PFSK-1 (cell line): ENCODE results near the gene PMM1.

Experiments used
- FOXP2 ChIP-seq: optimal IDR thresholded peaks from 2 replicates; pipeline ENCODE3; 2011; ENCODE audit warnings: borderline replicate concordance, control low read depth, inconsistent platforms; ENCODE audit not compliant: insufficient read depth; ENCODE audit errors: extremely low read length, extremely low read depth
- POLR2AphosphoS5 ChIP-seq: IDR thresholded peaks from 2 replicates; pipeline ENCODE4 v1.6.1; 2012; ENCODE audit warnings: low read depth, mild to moderate bottlenecking, control low read depth, low read length, moderate library complexity
- TAF1 ChIP-seq: IDR thresholded peaks from 2 replicates; pipeline ENCODE4 v1.6.1; 2012; ENCODE audit warnings: low read length, control low read depth, borderline replicate concordance; ENCODE audit not compliant: insufficient read depth

DNA sequence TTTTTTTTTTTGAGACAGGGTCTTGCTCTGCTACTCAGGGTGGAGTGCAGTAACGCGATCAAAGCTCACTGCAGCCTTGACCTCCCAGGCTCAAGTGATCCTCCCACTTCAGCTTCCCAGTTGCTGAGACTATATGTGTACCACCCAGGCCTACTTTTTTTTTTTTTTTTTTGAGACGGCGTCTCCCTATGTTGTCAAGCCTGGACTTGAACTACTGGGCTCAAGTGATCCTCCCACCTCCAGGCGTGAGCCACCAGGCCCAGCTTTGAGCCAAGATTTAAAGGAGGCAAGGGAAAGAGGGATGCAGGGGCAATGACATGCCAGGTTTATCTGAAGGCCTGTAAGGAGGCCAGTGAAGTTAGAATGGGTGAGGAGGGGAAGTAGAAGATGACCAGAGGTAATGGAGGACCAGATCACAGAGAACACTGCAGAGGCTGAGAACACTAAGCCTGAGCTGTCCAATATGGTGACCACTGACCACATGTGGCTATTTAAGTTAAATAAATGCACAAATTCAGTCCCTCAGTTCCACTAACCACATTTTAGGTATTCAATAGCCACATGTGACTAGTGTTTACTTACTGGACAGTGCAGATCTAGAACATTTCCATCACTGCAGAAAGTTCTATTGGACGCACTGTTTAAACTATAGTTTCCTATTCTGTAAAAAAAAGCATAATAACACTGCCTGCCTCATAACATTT lies 23.1 kb upstream of the PMM1 start:
- TF ChIP-seq TAF1 (no peak), POLR2AphosphoS5 (no peak), FOXP2 (no peak)
